ENCODE data around the gene ASXL3. TPM values are rescaled to one million over a fixed set of nuclear protein-coding genes. Genes with fewer than 3 reads are reported as not detected.

The ASXL3 gene
- total RNA-seq, 1 experiment from 2014 or later, result 1.2 TPM

DNA sequence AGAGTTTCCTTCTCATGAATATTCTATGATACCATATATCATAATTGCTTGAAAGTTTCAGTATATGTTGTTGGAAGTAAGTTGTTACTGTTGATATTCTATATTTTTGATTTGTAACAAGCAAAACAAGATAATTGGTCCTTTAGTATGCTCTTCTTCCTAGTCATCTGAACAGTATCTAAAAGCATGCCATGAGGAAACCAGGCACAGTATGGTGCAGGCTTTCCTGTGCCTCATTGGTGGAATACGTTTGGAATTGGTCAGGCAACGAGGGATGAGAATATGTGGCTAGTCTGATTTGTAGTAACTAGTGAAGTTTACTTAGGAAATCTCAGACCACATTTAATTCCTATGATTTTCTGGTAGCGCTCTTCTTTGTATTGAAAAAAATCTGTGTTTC, 22.8 kb downstream of the ASXL3 start:
- Mint-ChIP-seq H3K4me3 (ENCODE audit: unreplicated experiment) (no peak overlapping the region), H3K27ac (ENCODE audit: unreplicated experiment) (no peak overlapping the region), H3K4me1 (ENCODE audit: low read depth, unreplicated experiment) (peaks cover 27% of the 10 kb centered on the region), H3K9me3 (ENCODE audit: unreplicated experiment) (peaks cover 14% of the 10 kb centered on the region), H3K27me3 (ENCODE audit: insufficient read depth, unreplicated experiment) (no peaks in the 10 kb centered on the region), H3K36me3 (ENCODE audit: insufficient read depth, unreplicated experiment) (no peaks in the 10 kb centered on the region)
- TF ChIP-seq, protein P1, sequence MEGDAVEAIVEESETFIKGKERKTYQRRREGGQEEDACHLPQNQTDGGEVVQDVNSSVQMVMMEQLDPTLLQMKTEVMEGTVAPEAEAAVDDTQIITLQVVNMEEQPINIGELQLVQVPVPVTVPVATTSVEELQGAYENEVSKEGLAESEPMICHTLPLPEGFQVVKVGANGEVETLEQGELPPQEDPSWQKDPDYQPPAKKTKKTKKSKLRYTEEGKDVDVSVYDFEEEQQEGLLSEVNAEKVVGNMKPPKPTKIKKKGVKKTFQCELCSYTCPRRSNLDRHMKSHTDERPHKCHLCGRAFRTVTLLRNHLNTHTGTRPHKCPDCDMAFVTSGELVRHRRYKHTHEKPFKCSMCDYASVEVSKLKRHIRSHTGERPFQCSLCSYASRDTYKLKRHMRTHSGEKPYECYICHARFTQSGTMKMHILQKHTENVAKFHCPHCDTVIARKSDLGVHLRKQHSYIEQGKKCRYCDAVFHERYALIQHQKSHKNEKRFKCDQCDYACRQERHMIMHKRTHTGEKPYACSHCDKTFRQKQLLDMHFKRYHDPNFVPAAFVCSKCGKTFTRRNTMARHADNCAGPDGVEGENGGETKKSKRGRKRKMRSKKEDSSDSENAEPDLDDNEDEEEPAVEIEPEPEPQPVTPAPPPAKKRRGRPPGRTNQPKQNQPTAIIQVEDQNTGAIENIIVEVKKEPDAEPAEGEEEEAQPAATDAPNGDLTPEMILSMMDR (IDR thresholded peaks at IDR 0.05; ENCODE audit: insufficient read depth in 1 of 2, low read depth in 1 of 2, low read length in 1 of 2, severe bottlenecking in 1 of 2, unreplicated experiment in 1 of 2), result no peak
- Histone ChIP-seq H3K4me1 (peaks cover 16% of the 10 kb centered on the region; the same call in 1 of the 2 replicates), H3K36me3 (ENCODE audit: control insufficient read depth, insufficient read depth, low read length) (no peaks in the 10 kb centered on the region), H3K4me3 (ENCODE audit: low read depth, low read length) (no peak overlapping the region), H3K27me3 (replicated peaks; ENCODE audit: control insufficient read depth, insufficient read depth, low read length) (no peaks in the 10 kb centered on the region), H3K9me3 (no peaks in the 10 kb centered on the region)
- POLR2A ChIA-PET, result no interaction called here
- no TSS peak for BruUV-seq (replicated peaks)
- no peak for DNase-seq
- intact Hi-C loops (cut with micrococcal nuclease; ENCODE audit: unreplicated experiment), result no loop called here
- CTCF ChIA-PET, result no interaction called here

DNA sequence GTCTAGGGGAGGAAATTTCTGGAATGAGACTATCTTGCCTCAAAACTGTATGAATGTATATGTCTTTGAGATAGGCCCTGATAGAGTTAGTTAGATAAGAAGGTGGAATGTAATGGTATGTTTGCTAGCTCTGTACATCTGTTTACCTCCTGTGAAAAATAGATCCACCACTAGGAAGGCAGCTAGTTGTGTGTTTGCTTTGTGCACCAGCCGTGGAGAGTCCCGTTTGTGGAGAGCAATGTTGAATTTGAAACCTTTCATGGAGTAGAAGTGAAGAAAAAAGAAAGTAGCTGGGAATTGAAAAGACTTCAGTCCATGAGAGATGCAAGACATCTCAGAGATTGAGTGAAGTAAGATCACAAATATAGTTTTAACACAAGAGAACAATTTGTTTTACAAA, 25.4 kb downstream of the ASXL3 start:
- Histone ChIP-seq H3K27me3 (replicated peaks; ENCODE audit: control insufficient read depth, insufficient read depth, low read length) (no peaks in the 10 kb centered on the region), H3K4me1 (peaks cover 16% of the 10 kb centered on the region; the same call in 1 of the 2 replicates), H3K9me3 (no peaks in the 10 kb centered on the region), H3K4me3 (ENCODE audit: low read depth, low read length) (no peak overlapping the region), H3K36me3 (ENCODE audit: control insufficient read depth, insufficient read depth, low read length) (no peaks in the 10 kb centered on the region)
- no TSS peak for BruUV-seq (replicated peaks)
- H3K27ac Mint-ChIP-seq (ENCODE audit: unreplicated experiment), result peak overlapping the region; percentile 26
- CTCF ChIA-PET, result no interaction called here
- peaks cover 18% of the 10 kb centered on the region for H3K9me3 Mint-ChIP-seq (ENCODE audit: unreplicated experiment)
- intact Hi-C loops (cut with micrococcal nuclease; ENCODE audit: unreplicated experiment), result loop anchor here (2.0 kb wide), 1 partner anchor 41 kb away; no protein-coding TSS in a partner anchor
- POLR2A ChIA-PET, result no interaction called here
- peaks cover 24% of the 10 kb centered on the region for H3K4me1 Mint-ChIP-seq (ENCODE audit: low read depth, unreplicated experiment)
- no peaks in the 10 kb centered on the region for H3K36me3 Mint-ChIP-seq (ENCODE audit: insufficient read depth, unreplicated experiment)
- TF ChIP-seq, protein P1 (IDR thresholded peaks at IDR 0.05; ENCODE audit: insufficient read depth in 1 of 2, low read depth in 1 of 2, low read length in 1 of 2, severe bottlenecking in 1 of 2, unreplicated experiment in 1 of 2), result no peak
- no peaks in the 10 kb centered on the region for H3K27me3 Mint-ChIP-seq (ENCODE audit: insufficient read depth, unreplicated experiment)
- DNase-seq, result peak; percentile 21 to 31
- peak overlapping the region; percentile 62 for H3K4me3 Mint-ChIP-seq (ENCODE audit: unreplicated experiment)

DNA sequence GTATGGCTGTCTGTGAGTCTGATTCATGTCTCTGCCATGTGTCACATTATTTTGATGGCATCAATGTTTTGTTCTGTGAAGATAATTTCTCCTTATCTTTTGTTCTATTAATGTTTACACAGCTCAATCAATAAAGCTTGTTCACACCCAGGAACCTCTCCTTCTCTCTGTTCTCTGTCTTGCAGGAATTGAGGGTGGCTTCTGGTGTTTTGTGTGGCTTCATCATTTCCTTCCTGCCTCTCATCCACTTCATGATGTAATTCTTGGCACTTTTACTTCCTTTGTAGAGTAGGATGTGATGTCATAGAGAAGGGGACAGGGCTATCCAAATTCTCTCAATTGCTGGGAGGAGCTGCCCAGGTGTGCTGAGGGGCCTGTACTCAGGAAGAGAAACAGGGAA, 27.2 kb downstream of the ASXL3 start:
- Histone ChIP-seq H3K36me3 (ENCODE audit: control insufficient read depth, insufficient read depth, low read length) (no peaks in the 10 kb centered on the region), H3K27me3 (replicated peaks; ENCODE audit: control insufficient read depth, insufficient read depth, low read length) (no peaks in the 10 kb centered on the region), H3K4me1 (peaks cover 16% of the 10 kb centered on the region; the same call in 1 of the 2 replicates), H3K9me3 (no peaks in the 10 kb centered on the region), H3K4me3 (ENCODE audit: low read depth, low read length) (no peak overlapping the region)
- ChIA-PET CTCF (no interaction called here), POLR2A (no interaction called here)
- H3K4me1 Mint-ChIP-seq (ENCODE audit: low read depth, unreplicated experiment), result peaks cover 18% of the 10 kb centered on the region
- H3K27me3 Mint-ChIP-seq (ENCODE audit: insufficient read depth, unreplicated experiment), result no peaks in the 10 kb centered on the region
- no peaks in the 10 kb centered on the region for H3K36me3 Mint-ChIP-seq (ENCODE audit: insufficient read depth, unreplicated experiment)
- H3K4me3 Mint-ChIP-seq (ENCODE audit: unreplicated experiment), result no peak overlapping the region
- intact Hi-C loops (cut with micrococcal nuclease; ENCODE audit: unreplicated experiment), result no loop called here
- BruUV-seq (replicated peaks), result no TSS peak
- no peak for DNase-seq
- TF ChIP-seq, protein P1 (IDR thresholded peaks at IDR 0.05; ENCODE audit: insufficient read depth in 1 of 2, low read depth in 1 of 2, low read length in 1 of 2, severe bottlenecking in 1 of 2, unreplicated experiment in 1 of 2), result no peak
- peak overlapping the region; percentile 40 for H3K27ac Mint-ChIP-seq (ENCODE audit: unreplicated experiment)
- H3K9me3 Mint-ChIP-seq (ENCODE audit: unreplicated experiment), result peaks cover 13% of the 10 kb centered on the region

Data from Caco-2 (cell line).